HL-60 (cell line): ENCODE data around the gene ARRB1.

Experiments used
- POLR2AphosphoS5 ChIP-seq: IDR thresholded peaks from 2 replicates; pipeline ENCODE4 v1.6.1; 2012; ENCODE audit warnings: low read depth
- TF ChIP-seq, protein P1 (sequence below): IDR thresholded peaks from one replicate; pipeline ENCODE4 v1.5.1; 2011; ENCODE audit warnings: low read length, control low read depth, inconsistent platforms; ENCODE audit not compliant: insufficient read depth

DNA sequence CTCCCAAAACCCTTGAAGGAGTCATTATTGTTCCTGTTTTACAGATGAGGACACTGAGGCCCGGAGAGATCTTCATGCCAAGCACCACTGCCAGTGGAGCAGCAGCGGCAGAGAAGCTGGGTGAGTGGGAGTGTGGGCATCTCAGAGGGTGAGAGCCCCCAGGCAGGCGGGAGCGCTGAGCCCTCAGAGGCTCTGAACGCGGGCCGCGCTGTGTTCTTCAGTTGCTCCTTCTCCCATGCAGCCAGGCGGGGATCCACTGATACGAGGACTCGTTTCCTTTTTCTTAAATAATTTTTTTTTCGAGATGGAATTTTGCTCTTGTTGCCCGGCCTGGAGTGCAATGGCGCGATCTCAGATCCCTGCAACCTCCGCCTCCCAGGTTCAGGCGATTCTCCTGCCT, 63.9 kb downstream of the ARRB1 start:
- no peak for TF ChIP-seq POLR2AphosphoS5
- TF ChIP-seq, protein P1, sequence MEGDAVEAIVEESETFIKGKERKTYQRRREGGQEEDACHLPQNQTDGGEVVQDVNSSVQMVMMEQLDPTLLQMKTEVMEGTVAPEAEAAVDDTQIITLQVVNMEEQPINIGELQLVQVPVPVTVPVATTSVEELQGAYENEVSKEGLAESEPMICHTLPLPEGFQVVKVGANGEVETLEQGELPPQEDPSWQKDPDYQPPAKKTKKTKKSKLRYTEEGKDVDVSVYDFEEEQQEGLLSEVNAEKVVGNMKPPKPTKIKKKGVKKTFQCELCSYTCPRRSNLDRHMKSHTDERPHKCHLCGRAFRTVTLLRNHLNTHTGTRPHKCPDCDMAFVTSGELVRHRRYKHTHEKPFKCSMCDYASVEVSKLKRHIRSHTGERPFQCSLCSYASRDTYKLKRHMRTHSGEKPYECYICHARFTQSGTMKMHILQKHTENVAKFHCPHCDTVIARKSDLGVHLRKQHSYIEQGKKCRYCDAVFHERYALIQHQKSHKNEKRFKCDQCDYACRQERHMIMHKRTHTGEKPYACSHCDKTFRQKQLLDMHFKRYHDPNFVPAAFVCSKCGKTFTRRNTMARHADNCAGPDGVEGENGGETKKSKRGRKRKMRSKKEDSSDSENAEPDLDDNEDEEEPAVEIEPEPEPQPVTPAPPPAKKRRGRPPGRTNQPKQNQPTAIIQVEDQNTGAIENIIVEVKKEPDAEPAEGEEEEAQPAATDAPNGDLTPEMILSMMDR, result no peak
